ENCODE data around the gene PITPNM3. TPM values are rescaled to one million over a fixed set of nuclear protein-coding genes. Genes with fewer than 3 reads are reported as not detected.
"Not testable (repeated sequence)": the region's sequence is repeated elsewhere in the genome, so short reads cannot be mapped to it uniquely, and the experiment has no call there.

The PITPNM3 gene
- total and polyA plus RNA-seq, 2 donors (not counting 1 experiment from before 2014, with no cell fraction given): 0.99 to 1.1 TPM

- Histone ChIP-seq H4K20me1 (ENCODE audit: control insufficient read depth, extremely low read depth, insufficient read depth, low read length) (no peaks in the 10 kb centered on the region), H3K36me3 (ENCODE audit: control insufficient read depth, insufficient read depth, low read length) (no peaks in the 10 kb centered on the region), H3K4me3 (replicated peaks in 1 of 4; ENCODE audit: control extremely low read depth in 1 of 4, insufficient read depth in 1 of 4, low read depth in 3 of 4, low read length in 4 of 4) (no peak overlapping the region), H3K4me2 (ENCODE audit: extremely low read depth, insufficient read depth, low read length) (no peak overlapping the region), H3K4me1 (ENCODE audit: control insufficient read depth, extremely low read depth, insufficient read depth, low read length) (peaks cover 13% of the 10 kb centered on the region), H3K79me2 (ENCODE audit: control insufficient read depth, insufficient read depth, low read length) (no peaks in the 10 kb centered on the region), H2AFZ (ENCODE audit: low read length) (no peak overlapping the region), H3K9ac (ENCODE audit: insufficient read depth, low read length) (no peak overlapping the region), H3K27ac (ENCODE audit: insufficient read depth, low read length) (peak overlapping the region; percentile 11), H3K9me3 (ENCODE audit: control insufficient read depth, insufficient read depth, low read depth, low read length) (no peaks in the 10 kb centered on the region), H3K27me3 (ENCODE audit: control insufficient read depth, insufficient read depth, low read length) (no peaks in the 10 kb centered on the region)
- no peak for DNase-seq (ENCODE audit: low read depth in 2 of 2)
- TF ChIP-seq EZH2 (IDR thresholded peaks at IDR 0.05; ENCODE audit: low read length, missing control alignments): no peak
- TF ChIP-seq CTCF (conservative IDR thresholded peaks at IDR 0.05 in 1 of 2, IDR thresholded peaks at IDR 0.05 in 1 of 2; ENCODE audit: low read depth in 1 of 2, low read length in 2 of 2): no peak
Measured at GRCh38 chr17:6573982-6574686, 17.8 kb upstream of the PITPNM3 start.

GRCh38 chr17:6573495-6573894 is 17.1 kb upstream of the PITPNM3 start:
- not testable (repeated sequence) for H2AFZ ChIP-seq (ENCODE audit: low read length); H4K20me1 ChIP-seq (ENCODE audit: control insufficient read depth, extremely low read depth, insufficient read depth, low read length); H3K27ac ChIP-seq (ENCODE audit: insufficient read depth, low read length); H3K79me2 ChIP-seq (ENCODE audit: control insufficient read depth, insufficient read depth, low read length); H3K9me3 ChIP-seq (ENCODE audit: control insufficient read depth, insufficient read depth, low read depth, low read length); H3K36me3 ChIP-seq (ENCODE audit: control insufficient read depth, insufficient read depth, low read length); H3K4me2 ChIP-seq (ENCODE audit: extremely low read depth, insufficient read depth, low read length); H3K9ac ChIP-seq (ENCODE audit: insufficient read depth, low read length); H3K4me3 ChIP-seq (replicated peaks in 1 of 4; ENCODE audit: control extremely low read depth in 1 of 4, insufficient read depth in 1 of 4, low read depth in 3 of 4, low read length in 4 of 4); DNase-seq (ENCODE audit: low read depth in 2 of 2); H3K27me3 ChIP-seq (ENCODE audit: control insufficient read depth, insufficient read depth, low read length)
- H3K4me1 ChIP-seq (ENCODE audit: control insufficient read depth, extremely low read depth, insufficient read depth, low read length): peaks cover 13% of the 10 kb centered on the region

GRCh38 chr17:6572972-6573370 is 16.6 kb upstream of the PITPNM3 start:
- Histone ChIP-seq H3K4me2 (ENCODE audit: extremely low read depth, insufficient read depth, low read length) (no peak overlapping the region), H4K20me1 (ENCODE audit: control insufficient read depth, extremely low read depth, insufficient read depth, low read length) (no peaks in the 10 kb centered on the region), H3K36me3 (ENCODE audit: control insufficient read depth, insufficient read depth, low read length) (no peaks in the 10 kb centered on the region), H2AFZ (ENCODE audit: low read length) (no peak overlapping the region), H3K4me3 (replicated peaks in 1 of 4; ENCODE audit: control extremely low read depth in 1 of 4, insufficient read depth in 1 of 4, low read depth in 3 of 4, low read length in 4 of 4) (no peak overlapping the region), H3K79me2 (ENCODE audit: control insufficient read depth, insufficient read depth, low read length) (no peaks in the 10 kb centered on the region), H3K27me3 (ENCODE audit: control insufficient read depth, insufficient read depth, low read length) (no peaks in the 10 kb centered on the region), H3K27ac (ENCODE audit: insufficient read depth, low read length) (no peak overlapping the region), H3K4me1 (ENCODE audit: control insufficient read depth, extremely low read depth, insufficient read depth, low read length) (peaks cover 13% of the 10 kb centered on the region), H3K9me3 (ENCODE audit: control insufficient read depth, insufficient read depth, low read depth, low read length) (no peaks in the 10 kb centered on the region), H3K9ac (ENCODE audit: insufficient read depth, low read length) (no peak overlapping the region)
- TF ChIP-seq CTCF (conservative IDR thresholded peaks at IDR 0.05 in 1 of 2, IDR thresholded peaks at IDR 0.05 in 1 of 2; ENCODE audit: low read depth in 1 of 2, low read length in 2 of 2) (no peak), EZH2 (IDR thresholded peaks at IDR 0.05; ENCODE audit: low read length, missing control alignments) (no peak)
- no peak for DNase-seq (ENCODE audit: low read depth in 2 of 2)

Data from fibroblast of lung (primary cell).